Esophagus squamous epithelium (tissue), 4 donors: ENCODE measurements around the gene SMLR1.

Experiments
- CTCF ChIP-seq, 6 experiments: fragments of 450-650 bp in 4 of 6; fragments of 200-600 bp in 2 of 6; sonication (generic) in 2 of 6; IDR thresholded peaks; one replicate each; pipeline ENCODE4 v1.5.1; 2016 to 2019; ENCODE audit warnings: antibody characterized with exemption in 6 of 6, mild to moderate bottlenecking in 4 of 6, moderate library complexity in 4 of 6
- POLR2A ChIP-seq, 4 donors: fragments of 450-650 bp; IDR thresholded peaks; one replicate each; pipeline ENCODE4 v1.6.1; 2017; ENCODE audit warnings: antibody characterized with exemption in 4 of 4, mild to moderate bottlenecking in 4 of 4, moderate library complexity in 3 of 4

- TF ChIP-seq CTCF (IDR thresholded peaks at IDR 0.05): no peak
- TF ChIP-seq POLR2A (IDR thresholded peaks at IDR 0.05): no peak
These were observed 9.9 kb downstream of the SMLR1 start for GRCh38 chr6:130837067-130837466.
